Rectal smooth muscle tissue (tissue), 1 donor: ENCODE data around the gene MED25.

Source experiments
- H3K27ac ChIP-seq: one replicate; pipeline ENCODE4 v1.7.0; 2013; ENCODE audit warnings: low read depth, low read length, inconsistent platforms
- H3K27me3 ChIP-seq: one replicate; pipeline ENCODE4 v1.7.0; 2013; ENCODE audit warnings: low read length; ENCODE audit not compliant: control insufficient read depth, insufficient read depth
- H3K36me3 ChIP-seq: one replicate; pipeline ENCODE4 v1.7.0; 2013; ENCODE audit warnings: low read length; ENCODE audit not compliant: control insufficient read depth, insufficient read depth
- H3K4me1 ChIP-seq: one replicate; pipeline ENCODE4 v1.7.0; 2013; ENCODE audit warnings: low read length; ENCODE audit not compliant: control insufficient read depth, insufficient read depth
- H3K4me3 ChIP-seq: one replicate; pipeline ENCODE4 v1.7.0; 2013; ENCODE audit warnings: low read length
- H3K9ac ChIP-seq: one replicate; pipeline ENCODE4 v1.7.0; 2013; ENCODE audit warnings: low read length

The MED25 gene

GRCh38 chr19:49801401-49801888 lies 16.6 kb upstream of the MED25 start:
- Histone ChIP-seq H3K4me3 (peak overlapping the region; percentile 82), H3K4me1 (no peaks in the 10 kb centered on the region), H3K27me3 (no peaks in the 10 kb centered on the region), H3K9ac (no peak overlapping the region), H3K27ac (no peak overlapping the region), H3K36me3 (peaks cover 21% of the 10 kb centered on the region)

- peak overlapping the region; percentile 82 for H3K4me3 ChIP-seq
- no peaks in the 10 kb centered on the region for H3K4me1 ChIP-seq
- H3K9ac ChIP-seq: peak overlapping the region; percentile 49
- peaks cover 14% of the 10 kb centered on the region for H3K36me3 ChIP-seq
- H3K27ac ChIP-seq: peak overlapping the region; percentile 70
- no peaks in the 10 kb centered on the region for H3K27me3 ChIP-seq
Measured at GRCh38 chr19:49801966-49802661, 16.0 kb upstream of the MED25 start.

GRCh38 chr19:49802836-49803528 lies 15.1 kb upstream of the MED25 start:
- H3K9ac ChIP-seq: no peak overlapping the region
- no peaks in the 10 kb centered on the region for H3K4me1 ChIP-seq
- H3K27ac ChIP-seq: peak overlapping the region; percentile 70
- H3K36me3 ChIP-seq: peaks cover 14% of the 10 kb centered on the region
- peak overlapping the region; percentile 54 for H3K4me3 ChIP-seq
- H3K27me3 ChIP-seq: no peaks in the 10 kb centered on the region

- Histone ChIP-seq H3K4me3 (no peak overlapping the region), H3K4me1 (no peaks in the 10 kb centered on the region), H3K36me3 (peaks cover 14% of the 10 kb centered on the region), H3K27ac (no peak overlapping the region), H3K9ac (no peak overlapping the region), H3K27me3 (no peaks in the 10 kb centered on the region)
Measured at GRCh38 chr19:49803529-49803856, 14.6 kb upstream of the MED25 start.

- Histone ChIP-seq H3K27ac (no peak overlapping the region), H3K4me1 (peaks cover 7% of the 10 kb centered on the region), H3K36me3 (no peaks in the 10 kb centered on the region), H3K4me3 (no peak overlapping the region), H3K9ac (no peak overlapping the region), H3K27me3 (no peaks in the 10 kb centered on the region)
Measured at GRCh38 chr19:49805822-49806619, 12.1 kb upstream of the MED25 start.

- Histone ChIP-seq H3K27me3 (no peaks in the 10 kb centered on the region), H3K4me1 (peaks cover 7% of the 10 kb centered on the region), H3K27ac (no peak overlapping the region), H3K9ac (no peak overlapping the region), H3K36me3 (no peaks in the 10 kb centered on the region), H3K4me3 (no peak overlapping the region)
Measured at GRCh38 chr19:49806620-49806959, 11.5 kb upstream of the MED25 start.

- Histone ChIP-seq H3K36me3 (no peaks in the 10 kb centered on the region), H3K4me1 (peaks cover 7% of the 10 kb centered on the region), H3K27ac (no peak overlapping the region), H3K27me3 (no peaks in the 10 kb centered on the region), H3K9ac (no peak overlapping the region), H3K4me3 (no peak overlapping the region)
Measured at GRCh38 chr19:49807058-49807903, 10.8 kb upstream of the MED25 start.

GRCh38 chr19:49807904-49808675 lies 10.0 kb upstream of the MED25 start:
- Histone ChIP-seq H3K27me3 (no peaks in the 10 kb centered on the region), H3K27ac (peak overlapping the region; percentile 30), H3K4me1 (peaks cover 7% of the 10 kb centered on the region), H3K9ac (no peak overlapping the region), H3K4me3 (peak overlapping the region; percentile 50), H3K36me3 (no peaks in the 10 kb centered on the region)

GRCh38 chr19:49808711-49809159 lies 9.4 kb upstream of the MED25 start:
- H3K4me3 ChIP-seq: peak overlapping the region; percentile 95
- no peaks in the 10 kb centered on the region for H3K27me3 ChIP-seq
- peak overlapping the region; percentile 76 for H3K27ac ChIP-seq
- no peaks in the 10 kb centered on the region for H3K36me3 ChIP-seq
- peaks cover 7% of the 10 kb centered on the region for H3K4me1 ChIP-seq
- peak overlapping the region; percentile 74 for H3K9ac ChIP-seq

- no peaks in the 10 kb centered on the region for H3K36me3 ChIP-seq
- H3K27ac ChIP-seq: peak overlapping the region; percentile 76
- no peaks in the 10 kb centered on the region for H3K27me3 ChIP-seq
- H3K9ac ChIP-seq: peak overlapping the region; percentile 74
- peak overlapping the region; percentile 95 for H3K4me3 ChIP-seq
- H3K4me1 ChIP-seq: peaks cover 7% of the 10 kb centered on the region
Measured at GRCh38 chr19:49809160-49809940, 8.7 kb upstream of the MED25 start.

GRCh38 chr19:49809941-49810389 lies 8.1 kb upstream of the MED25 start:
- H3K4me1 ChIP-seq: peaks cover 7% of the 10 kb centered on the region
- peak overlapping the region; percentile 76 for H3K27ac ChIP-seq
- no peak overlapping the region for H3K9ac ChIP-seq
- H3K27me3 ChIP-seq: no peaks in the 10 kb centered on the region
- H3K36me3 ChIP-seq: no peaks in the 10 kb centered on the region
- H3K4me3 ChIP-seq: peak overlapping the region; percentile 95
